NCI-H1105 (cell line): ENCODE results near the gene GRAMD4.
"Not testable (repeated sequence)": the region's sequence is repeated elsewhere in the genome, so short reads cannot be mapped to it uniquely, and the experiment has no call there.

Experiments
- DNase-seq: peaks from one replicate; lab custom pipeline; 2025; lab: John Stamatoyannopoulos, UW

GRAMD4 gene

DNA sequence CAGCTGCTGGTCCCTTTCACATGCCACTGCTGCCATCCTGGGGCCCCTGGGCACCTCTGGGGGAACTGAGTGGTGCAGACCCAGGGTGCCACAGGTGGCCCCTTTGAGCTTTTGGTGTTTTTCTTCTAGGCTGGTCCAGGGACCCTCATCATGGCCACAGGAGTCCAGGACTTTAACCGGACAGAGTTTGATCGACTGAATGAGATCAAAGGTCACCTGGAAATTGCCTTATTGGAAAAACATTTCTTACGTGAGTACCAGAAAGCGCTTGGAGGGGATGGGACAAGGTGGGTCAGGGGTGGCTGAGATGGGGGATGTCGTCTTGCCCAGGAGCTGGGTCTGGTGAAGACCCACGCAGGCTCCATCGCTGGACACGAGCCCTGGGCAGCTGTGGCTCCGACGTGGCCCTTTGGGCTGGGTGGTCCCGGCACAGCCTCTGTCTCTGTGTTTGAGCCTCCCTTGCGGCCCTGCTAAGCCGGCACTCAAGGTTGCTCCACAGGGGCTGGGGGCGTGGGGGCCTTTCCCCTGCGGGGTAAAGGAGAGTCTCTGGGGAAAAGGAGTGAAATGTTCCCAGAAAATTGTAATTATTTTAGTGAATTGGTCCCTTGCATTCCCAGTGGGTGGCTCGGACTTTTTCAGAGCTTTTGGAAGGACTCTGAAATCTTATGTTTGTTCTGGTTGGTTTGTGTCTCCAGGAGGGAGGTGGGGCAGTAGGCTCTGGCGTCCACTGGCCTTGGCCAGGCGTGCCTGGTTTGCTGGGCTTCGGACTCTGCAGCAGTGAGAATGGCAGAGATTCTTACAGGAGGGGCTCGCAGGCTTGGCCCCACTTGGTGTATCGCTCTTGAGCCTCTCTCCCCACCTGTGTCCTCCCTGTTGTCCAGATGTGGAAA lies 17.8 kb downstream of the GRAMD4 start:
- no peak for DNase-seq

DNA sequence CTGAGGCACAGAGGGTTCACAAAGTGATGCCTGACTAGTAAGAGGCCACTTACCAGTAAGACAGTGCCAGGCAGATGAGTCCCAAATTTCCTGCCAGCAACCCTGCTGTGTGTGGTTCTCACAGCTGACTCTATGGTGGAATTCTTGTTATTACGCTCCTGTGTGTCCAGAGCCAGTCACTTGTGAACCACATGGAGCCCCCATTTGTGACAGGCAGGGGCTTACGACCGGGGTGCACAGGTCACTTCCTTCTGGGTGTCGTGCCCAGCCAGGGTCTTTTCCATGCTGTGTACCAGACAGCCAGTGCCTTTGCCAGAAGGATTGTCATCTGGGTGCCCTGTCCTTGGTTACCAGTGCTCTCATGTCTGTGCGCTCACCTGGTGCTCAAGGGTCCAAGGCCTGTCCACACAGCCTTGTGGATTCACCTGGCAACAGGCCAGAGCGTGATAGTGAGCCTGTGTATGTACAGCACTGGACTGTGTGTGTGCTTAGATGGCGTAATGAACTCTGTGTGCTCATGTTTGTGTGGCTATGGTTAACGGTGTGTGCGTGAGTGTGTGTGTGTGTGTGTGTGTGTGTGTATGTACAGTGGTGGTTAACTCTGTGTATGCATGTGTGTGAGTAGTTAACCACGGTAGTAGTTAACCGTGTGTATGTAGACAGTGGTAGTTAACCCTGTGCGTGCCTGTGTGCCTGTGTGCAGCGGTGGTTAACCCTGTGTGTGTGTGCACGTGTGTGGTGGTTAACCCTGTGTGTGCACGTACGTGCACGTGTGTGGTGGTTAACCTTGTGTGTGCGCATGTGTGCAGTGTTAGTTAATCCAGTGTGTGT lies 18.6 kb downstream of the GRAMD4 start:
- DNase-seq: no peak

DNA sequence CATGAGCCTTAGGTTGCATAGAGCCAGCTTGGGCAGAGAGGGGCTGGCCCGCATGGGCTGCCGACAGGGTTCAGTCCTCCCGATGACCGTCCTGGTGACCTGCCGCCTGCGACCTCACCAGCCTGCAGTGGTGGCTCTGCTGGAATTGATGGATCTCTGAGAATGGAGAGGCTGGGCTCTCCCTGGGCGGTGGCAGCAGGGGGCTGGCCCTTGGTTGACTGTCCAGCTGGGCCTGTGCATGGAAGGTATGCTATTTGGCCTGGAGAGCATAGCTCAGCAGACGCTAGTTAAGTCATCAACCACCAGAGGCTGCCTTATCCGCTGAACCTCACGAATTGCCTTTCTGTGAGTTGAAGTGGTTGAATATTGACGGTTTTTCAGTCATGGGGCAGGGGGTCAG lies 19.7 kb downstream of the GRAMD4 start:
- DNase-seq: no peak

DNA sequence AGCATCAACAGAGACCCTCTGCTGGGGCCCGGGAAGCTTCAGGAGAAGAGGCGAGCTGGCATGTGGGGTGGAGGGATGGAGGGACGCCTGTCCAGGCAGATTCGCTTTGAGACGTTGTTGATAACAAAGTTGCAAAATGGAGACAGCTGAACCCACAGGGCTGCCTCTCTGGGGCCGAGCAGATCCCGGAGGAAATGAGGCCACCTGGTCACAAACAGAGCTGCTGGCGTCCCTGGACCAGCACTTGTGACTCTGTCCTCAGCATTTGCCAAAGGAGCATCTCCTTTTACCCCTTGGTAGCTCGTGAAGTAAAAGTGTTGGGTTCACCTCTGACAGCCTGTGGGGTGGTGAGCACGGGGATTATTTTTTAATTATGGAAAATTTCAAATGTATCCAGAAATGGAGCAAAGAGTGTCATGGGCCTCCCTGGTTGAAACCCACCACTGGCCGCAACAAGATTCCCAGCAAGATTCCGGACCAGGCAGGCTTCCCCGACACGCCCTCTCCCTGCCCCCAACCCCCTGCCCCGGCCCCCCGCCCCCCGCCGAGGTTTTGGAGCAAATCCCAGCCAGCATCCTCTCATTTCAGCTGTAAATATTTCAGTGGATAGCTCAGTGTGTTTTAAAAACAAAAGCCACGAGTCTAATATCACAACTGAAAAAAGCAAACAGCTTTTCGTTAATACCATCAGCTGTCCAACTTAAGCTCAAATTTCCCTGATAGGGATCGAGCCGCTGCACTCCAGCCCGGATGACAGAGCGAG lies 20.3 kb downstream of the GRAMD4 start:
- DNase-seq: no peak

DNA sequence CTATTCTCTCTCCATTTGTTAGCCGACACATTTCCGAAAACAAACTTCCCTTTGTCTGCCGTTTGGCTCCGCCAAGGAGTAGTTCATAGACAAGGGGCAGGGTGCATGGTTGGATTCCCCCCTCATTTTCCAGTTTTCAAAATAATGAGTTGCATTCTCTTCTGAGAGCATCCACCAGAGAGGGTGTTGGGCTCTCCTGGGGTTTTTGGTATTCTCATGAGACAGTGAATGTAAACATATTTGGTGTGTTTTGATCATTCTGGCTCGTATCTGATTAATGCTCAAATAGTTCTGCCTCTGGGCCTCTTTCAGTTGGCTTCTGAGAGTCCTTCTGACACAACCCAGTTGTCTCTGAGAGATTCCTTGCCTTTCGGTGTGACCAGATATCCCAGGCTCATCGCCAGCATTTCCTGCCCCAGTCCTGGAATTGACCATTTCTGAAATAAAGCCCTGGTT lies 21.7 kb downstream of the GRAMD4 start:
- no peak for DNase-seq

DNA sequence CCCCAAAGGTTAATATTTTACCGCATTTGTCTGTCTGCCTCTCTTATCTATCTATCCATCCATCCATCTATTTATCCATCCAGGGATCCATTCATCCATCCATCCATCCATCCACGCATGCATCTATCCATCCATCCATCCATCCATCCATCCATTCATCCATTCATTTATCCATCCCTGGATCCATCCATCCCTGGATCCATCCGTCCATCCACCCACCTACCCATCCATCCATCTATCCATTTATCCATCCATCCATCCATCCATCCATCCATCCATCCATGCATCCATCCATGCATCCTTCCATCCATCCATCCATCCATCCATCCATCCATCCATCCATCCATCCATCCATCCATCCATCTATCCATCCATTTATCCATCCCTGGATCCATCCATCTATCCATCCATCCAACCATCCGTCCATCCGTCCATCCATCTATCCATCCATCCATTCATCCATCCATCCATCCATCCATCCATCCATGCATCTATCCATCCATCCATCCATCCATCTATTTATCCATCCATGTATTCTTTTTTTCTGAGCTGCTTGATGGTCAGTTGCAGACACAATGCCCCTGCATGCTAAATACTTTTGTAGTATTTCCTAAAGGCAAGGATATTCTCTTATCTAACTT lies 22.8 kb downstream of the GRAMD4 start:
- not testable (repeated sequence) for DNase-seq

DNA sequence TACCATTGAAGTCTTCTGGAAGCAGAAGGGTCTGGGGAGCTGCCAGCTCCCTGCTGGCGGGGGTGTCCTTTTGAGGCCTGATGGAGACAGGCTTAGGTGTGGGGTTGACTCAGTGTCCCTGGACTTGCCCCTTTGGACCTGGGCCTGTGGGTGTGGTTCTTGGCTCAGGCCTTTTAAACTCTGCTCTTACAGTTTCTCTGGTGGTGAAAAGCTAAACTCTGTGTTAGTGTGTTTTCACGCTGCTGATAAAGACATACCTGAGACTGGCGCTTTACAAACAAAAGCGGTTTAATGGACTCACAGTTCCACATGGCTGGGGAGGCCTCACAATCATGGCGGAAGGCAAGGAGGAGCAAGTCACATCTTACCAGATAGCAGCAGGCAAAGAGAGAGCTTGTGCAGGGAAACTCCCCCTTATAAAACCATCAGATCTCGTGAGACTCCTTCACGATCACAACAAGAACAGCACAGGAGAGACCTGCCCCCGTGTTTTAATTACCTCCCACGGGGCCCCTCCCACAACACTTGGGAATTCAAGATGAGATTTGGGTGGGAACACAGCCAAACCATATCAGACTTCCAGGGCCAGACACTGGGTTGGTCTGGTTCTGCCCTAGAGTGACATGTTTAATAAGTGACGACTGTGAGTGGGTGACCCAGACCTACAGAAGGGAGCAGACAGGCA lies 26.5 kb downstream of the GRAMD4 start:
- no peak for DNase-seq

DNA sequence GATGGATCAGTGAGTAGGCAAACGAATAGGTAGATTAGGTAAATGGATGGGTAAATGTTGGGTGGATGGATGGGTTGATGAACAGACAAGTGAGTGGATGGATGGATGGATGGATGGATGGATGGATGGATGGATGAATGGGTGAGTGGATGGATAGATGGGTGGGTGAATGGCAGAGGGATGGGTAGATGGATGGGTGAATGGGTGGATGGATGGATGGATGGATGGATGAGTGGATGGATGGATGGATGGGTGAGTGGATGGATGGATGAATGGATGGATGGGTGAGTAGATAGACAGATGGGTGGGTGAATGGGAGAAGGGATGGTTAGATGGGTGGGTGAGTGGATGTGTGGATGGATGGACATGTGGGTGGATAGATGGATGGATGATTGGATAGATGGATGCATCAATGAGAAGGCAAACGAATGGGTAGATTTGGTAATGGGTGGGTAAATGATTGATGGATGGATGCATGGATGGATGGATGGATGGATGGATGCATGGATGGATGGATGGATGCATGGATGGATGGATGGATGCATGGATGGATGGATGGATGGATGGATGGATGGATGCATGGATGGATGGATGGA lies 28.1 kb downstream of the GRAMD4 start:
- DNase-seq: not testable (repeated sequence)

DNA sequence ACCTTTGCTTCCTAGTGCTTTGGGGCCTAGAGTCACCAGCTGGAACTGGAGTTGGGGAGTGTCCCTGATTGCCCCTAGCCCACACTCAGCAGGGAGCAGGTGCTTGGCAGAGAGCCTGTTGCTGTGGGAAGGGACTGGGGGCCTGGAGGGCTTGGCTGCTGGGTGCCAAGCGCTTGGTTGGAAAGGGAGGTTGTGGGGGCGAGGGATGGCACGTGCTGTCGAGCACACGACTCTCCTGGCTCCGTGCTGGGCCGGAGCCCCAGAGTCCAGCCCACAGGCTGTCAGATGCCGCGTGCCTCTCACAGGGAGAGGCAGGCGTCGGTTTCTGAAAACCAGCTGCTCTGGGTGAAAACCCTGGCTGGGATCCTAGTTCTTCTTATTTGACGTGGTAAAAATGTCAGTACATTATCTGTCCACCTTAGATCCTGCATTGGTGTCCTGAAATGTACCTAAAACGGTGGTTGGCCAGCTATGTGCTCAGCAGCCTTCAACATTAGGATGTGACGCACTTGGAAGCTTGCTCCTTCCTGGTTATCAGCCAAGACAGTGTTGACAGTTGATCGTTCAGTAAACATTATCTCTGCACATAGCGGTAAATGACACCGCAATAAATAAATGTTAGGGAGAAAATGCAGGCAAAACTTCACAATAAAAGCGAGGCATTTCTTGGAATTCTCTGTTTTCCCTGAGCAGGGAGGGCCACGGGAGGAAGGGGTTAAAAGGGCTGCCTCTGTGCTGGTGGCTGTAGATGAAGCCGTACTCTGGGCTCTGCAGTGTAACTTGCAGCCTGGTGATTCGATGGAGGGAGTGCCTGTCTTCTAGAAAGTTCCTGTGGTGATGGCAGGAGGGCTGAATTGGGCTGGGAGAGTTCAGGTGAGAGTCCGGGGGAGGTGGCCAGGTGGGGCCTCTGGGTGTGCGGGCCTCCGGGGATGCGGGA lies 29.2 kb downstream of the GRAMD4 start:
- peak; percentile 76 for DNase-seq

DNA sequence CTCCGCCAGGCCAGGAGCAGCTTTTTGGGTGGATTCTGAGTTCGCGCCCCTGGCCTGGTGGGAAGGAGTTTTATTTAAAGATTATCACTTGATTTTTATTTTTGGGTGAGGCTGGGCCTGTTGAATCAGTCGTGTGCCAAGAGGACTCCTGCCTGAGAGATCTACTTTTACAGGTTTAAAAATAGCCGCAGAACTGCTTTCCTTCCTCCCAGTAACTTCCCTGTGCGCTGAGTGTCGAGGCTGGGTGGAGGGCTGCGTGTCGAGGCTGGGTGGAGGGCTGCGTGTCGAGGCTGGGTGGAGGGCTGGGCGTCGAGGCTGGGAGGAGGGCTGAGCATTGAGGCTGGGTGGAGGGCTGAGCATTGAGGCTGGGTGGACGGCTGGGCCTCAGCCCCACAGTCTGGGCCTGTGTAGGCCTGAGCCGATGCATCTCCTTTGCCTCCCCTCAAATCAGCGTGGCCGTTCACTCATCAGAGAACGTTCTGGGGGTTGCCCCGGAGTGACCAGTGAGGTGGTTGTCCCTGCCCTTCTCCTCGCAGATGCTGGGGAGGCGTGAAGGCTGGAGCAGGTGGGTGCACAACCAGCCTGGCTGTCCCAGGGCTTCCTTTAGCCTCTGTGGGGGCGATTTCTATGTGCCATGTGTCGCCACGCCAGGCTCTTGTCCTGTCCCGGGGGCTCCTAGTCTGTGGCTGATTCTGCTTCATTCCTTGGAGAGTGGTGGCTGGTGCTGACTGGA lies 30.1 kb downstream of the GRAMD4 start:
- no peak for DNase-seq

DNA sequence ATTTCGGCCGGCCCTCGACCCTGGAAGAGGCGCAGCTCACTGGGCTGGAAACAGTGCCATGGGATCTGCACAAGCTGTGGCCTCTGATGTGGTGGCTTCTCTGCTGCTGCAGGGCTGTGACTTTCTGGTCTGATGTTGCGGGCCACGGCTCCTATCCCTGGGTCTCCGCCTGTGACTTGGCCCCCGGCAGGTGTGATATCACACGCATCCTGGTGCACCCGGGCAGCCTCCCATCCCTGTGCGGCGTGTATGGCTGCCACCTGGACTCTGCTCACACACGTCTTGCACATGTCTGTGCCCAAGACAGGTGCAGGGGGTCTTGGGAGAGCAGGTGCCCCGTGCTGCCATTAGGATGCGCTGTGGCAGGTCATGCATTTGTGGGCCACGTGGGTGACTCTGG lies 31.1 kb downstream of the GRAMD4 start:
- no peak for DNase-seq

DNA sequence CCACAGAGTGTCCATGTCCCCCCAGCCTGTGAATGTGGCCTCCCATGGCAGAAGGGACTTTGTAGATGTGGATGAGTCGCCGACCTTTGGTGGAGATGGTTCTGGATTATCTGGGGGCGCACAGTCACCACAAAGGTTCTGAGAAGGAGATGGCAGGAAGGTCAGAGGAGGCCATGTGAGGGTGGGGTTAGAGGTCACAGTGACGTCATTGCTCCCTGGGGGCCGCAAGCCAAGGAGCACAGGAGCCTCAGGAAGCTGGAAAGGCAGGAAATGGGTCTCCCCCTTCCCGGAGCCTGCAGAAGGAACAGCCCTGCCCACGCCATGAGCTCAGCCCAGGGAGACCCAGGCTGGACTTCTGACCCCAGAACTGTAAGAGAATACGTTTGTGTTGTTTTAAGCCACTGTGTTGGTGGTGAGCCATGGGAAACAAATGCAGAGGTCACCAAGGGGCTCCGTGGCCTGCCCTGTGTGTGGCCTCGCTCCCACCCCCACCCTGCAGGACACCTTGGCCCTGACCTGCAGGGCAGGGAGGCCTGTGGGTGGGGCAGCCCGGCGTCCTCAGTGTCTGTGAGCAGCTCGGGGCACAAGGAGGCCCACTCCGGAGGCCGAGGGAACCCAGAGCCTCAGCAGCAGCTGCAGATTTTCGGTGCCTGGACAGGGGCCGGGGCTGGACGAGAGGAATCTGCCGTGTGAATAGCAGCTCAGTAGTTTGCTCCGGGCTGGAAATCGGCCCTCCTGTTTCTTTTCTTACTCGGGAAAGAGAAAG lies 32.1 kb downstream of the GRAMD4 start:
- no peak for DNase-seq

DNA sequence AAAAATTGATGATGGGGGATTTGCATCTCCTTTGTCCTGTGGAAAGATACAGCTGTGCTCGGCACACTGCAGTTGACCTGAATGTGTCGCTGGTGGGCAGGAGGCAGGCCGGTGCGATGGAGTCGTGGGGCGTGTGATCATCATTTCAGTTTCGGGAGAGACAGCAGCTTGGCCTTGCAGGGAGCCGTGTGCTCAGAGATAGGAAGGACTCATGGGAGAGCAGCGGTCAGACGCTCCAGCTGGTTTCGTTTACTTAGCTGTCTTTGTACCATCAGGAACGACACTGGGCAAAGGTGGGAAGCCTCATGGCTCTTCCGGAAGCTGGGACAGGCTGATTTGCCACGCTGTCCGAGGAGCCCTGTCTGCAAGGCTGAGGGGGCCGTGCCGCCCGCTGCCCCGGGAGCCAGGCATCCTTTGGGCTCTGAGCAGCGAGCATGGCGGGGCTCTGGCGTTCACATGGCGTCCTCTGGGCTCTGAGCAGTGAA lies 32.7 kb downstream of the GRAMD4 start:
- no peak for DNase-seq

DNA sequence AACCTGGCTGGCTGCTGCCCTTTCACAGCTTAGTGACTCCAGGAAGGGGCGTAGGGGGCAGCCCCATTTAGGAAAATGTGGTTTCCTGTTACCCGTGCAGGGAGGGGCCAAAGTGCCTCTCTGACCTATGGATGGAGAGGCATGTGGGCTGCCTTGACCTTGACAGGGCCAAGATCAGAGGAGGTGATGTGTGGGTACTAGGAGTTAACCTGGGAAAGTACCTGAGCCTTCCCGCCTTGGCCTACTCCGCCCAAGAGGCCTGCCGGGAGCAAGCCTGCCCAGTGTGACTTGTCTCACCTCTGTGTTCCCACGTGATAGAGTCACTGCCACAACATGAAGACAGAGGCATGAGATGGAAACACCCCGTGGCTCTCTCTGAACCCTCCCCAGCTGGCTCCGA lies 33.4 kb downstream of the GRAMD4 start:
- DNase-seq: no peak

DNA sequence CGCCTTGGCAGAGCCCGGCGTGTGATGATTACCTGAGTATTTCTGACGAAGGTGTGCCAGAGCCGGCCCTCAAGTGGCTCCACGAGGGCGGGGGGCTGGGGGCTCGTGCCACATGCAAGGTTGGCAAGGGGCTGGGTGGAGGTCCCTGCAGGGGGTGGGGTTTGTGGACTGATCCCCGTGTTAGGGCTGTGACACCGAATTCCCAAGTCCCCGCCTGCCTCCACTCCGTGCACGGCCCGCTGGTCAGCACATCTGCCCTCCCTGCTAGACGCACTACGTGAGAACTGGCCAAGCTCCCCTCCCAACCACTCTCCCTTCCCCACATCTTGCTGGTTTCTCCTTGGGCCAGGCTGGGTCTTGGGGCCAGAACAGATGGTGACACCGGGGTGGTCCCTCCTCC lies 34.2 kb downstream of the GRAMD4 start:
- no peak for DNase-seq

DNA sequence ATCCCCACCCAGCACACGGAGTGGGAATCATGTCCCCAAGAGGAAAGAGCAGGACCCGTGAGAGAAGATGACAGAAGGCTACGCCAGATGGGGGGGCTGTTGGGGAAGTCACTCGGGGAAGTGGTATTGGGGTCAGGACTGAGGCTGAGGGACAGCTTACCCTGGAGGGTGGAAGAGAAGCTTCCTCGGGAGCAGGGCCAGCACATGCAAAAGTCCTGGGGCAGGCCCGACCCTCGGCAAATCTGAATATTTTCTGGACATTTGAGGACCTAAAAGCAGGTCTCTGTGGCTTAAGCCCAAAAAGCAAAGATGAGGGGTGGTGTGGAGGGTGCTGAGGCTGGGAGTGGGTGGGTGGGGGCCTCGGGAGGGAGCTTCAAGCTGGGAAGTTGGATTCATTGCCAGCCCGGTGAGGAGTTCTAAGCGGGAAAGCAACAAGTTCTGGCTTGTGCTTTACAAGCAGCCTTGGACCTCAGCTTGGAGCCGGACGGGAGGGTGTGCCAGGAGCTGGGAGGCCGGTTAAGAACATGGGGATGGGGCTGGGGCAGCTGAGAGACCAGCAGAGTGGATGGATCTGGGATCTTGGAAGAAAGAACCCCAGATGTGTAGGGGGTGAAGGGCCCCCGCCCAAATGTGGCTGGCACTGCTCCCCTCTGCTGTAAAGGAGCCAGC lies 34.9 kb downstream of the GRAMD4 start:
- DNase-seq: no peak

DNA sequence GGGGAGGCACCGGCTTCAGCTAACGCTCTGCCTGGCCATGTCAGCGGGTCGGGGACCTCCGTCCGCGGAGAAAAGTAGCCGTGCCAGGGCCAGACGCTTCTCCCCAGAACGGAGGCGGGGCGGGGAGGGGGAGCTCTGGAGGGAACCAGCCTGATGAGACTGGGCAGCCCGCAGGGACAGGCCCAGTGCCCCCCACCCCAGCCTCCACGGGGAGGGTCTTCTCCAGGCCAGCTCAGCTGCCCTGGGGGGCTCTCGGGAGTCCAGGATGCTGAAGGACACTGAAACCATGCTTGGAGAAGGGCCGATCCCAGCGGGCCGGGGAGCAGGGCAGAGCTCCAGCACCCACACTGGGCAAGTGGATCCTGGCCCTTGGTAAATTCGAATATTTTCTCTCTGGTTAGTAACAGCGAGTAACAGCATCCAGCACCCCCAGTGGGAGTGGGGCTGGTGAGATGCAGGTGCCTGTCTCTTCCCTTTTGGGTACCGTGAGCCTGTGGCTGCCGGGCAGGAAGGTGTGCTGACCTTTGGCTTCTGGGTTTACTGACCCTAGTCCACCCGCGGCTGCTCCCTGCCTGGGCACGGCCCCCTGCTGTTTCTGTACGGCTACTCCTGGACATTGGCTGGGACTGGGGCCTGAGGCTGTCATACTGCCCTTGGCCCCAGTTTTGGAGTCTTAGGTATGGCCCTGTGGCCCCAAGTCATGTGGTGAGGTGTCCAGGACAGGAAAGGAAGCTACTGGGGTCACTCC lies 35.8 kb downstream of the GRAMD4 start:
- no peak for DNase-seq
